Measurements from ENCODE around the gene SIPA1L3.

GRCh38 chr19:38084196-38084595 is 177.2 kb downstream of the SIPA1L3 start:
- TF ChIP-seq CTCF (IDR thresholded peaks at IDR 0.05) (no peak), SIN3A (IDR thresholded peaks at IDR 0.05; ENCODE audit: borderline replicate concordance, insufficient read depth, low read depth, low read length) (no peak), REST (IDR thresholded peaks at IDR 0.05; ENCODE audit: insufficient read depth in 1 of 2, low read depth in 2 of 2, low read length in 1 of 2) (no peak), POLR2AphosphoS5 (IDR thresholded peaks at IDR 0.05; ENCODE audit: low read depth, low read length) (no peak), TCF7L2 (IDR thresholded peaks at IDR 0.05; ENCODE audit: low read depth, low read length) (no peak)

Data from Panc1 (cell line).